NCI-H510A (cell line): ENCODE measurements around the gene ST6GAL1.

Source experiments
- DNase-seq: peaks from one replicate; lab custom pipeline; 2025; lab: John Stamatoyannopoulos, UW

Gene ST6GAL1

GRCh38 chr3:186915806-186916796 lies 14.2 kb upstream of the ST6GAL1 start:
- no peak for DNase-seq

GRCh38 chr3:186917512-186918312 lies 12.6 kb upstream of the ST6GAL1 start:
- no peak for DNase-seq

- DNase-seq = no peak
Measured at GRCh38 chr3:186920301-186920700, 10.0 kb upstream of the ST6GAL1 start.

- DNase-seq = no peak
Measured at GRCh38 chr3:186920796-186921195, 9.5 kb upstream of the ST6GAL1 start.

GRCh38 chr3:186921578-186921977 lies 8.7 kb upstream of the ST6GAL1 start:
- DNase-seq = no peak

GRCh38 chr3:186922224-186922623 lies 8.1 kb upstream of the ST6GAL1 start:
- no peak for DNase-seq

GRCh38 chr3:186922790-186923189 lies 7.5 kb upstream of the ST6GAL1 start:
- DNase-seq = no peak

GRCh38 chr3:186923241-186923640 lies 7.1 kb upstream of the ST6GAL1 start:
- no peak for DNase-seq

GRCh38 chr3:186925826-186926225 lies 4.5 kb upstream of the ST6GAL1 start:
- DNase-seq = no peak

GRCh38 chr3:186929186-186929585 lies 1.1 kb upstream of the ST6GAL1 start:
- no peak for DNase-seq

GRCh38 chr3:186929685-186930084 lies 641 bp upstream of the ST6GAL1 start:
- DNase-seq = no peak

- DNase-seq = peak; percentile 69
Measured at GRCh38 chr3:186930641-186931531, 560 bp downstream of the ST6GAL1 start.

- DNase-seq = peak; percentile 16
Measured at GRCh38 chr3:186931532-186932280, 1.4 kb downstream of the ST6GAL1 start.

GRCh38 chr3:186932281-186933181 lies 2.2 kb downstream of the ST6GAL1 start:
- DNase-seq = no peak

GRCh38 chr3:186933816-186934215 lies 3.5 kb downstream of the ST6GAL1 start:
- no peak for DNase-seq

GRCh38 chr3:186935133-186935532 lies 4.8 kb downstream of the ST6GAL1 start:
- no peak for DNase-seq

- DNase-seq = no peak
Measured at GRCh38 chr3:186937017-186937875, 6.9 kb downstream of the ST6GAL1 start.

- DNase-seq = no peak
Measured at GRCh38 chr3:186938716-186939115, 8.4 kb downstream of the ST6GAL1 start.

- no peak for DNase-seq
Measured at GRCh38 chr3:186939536-186939935, 9.2 kb downstream of the ST6GAL1 start.
